ENCODE data around the gene PARVA.

The PARVA gene

DNA sequence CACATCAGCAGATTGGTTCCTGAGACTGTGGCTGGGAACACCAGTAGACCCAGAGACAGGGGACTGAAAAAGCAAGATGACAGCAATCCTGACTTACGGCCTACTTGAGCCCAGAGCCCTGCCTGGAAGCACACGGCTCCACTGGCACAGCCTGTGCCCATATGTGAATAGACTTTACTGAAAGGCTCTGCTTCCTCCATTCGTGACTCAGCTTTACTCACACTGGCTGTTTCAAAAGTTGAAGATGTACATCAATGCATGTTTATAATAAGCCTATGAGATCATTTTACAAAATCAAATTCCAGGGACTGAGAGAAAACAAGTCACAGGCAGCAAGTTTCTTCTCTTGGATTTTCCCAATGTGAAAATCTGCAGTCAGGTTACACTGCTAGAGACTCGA, 162.2 kb downstream of the PARVA start:
- H3K4me3 ChIP-seq (ENCODE audit: low read depth, low read length): no peak overlapping the region
- TF ChIP-seq, protein P1, sequence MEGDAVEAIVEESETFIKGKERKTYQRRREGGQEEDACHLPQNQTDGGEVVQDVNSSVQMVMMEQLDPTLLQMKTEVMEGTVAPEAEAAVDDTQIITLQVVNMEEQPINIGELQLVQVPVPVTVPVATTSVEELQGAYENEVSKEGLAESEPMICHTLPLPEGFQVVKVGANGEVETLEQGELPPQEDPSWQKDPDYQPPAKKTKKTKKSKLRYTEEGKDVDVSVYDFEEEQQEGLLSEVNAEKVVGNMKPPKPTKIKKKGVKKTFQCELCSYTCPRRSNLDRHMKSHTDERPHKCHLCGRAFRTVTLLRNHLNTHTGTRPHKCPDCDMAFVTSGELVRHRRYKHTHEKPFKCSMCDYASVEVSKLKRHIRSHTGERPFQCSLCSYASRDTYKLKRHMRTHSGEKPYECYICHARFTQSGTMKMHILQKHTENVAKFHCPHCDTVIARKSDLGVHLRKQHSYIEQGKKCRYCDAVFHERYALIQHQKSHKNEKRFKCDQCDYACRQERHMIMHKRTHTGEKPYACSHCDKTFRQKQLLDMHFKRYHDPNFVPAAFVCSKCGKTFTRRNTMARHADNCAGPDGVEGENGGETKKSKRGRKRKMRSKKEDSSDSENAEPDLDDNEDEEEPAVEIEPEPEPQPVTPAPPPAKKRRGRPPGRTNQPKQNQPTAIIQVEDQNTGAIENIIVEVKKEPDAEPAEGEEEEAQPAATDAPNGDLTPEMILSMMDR (IDR thresholded peaks at IDR 0.05; ENCODE audit: low read depth, low read length, missing control alignments): no peak
- DNase-seq (ENCODE audit: low read depth): no peak

DNA sequence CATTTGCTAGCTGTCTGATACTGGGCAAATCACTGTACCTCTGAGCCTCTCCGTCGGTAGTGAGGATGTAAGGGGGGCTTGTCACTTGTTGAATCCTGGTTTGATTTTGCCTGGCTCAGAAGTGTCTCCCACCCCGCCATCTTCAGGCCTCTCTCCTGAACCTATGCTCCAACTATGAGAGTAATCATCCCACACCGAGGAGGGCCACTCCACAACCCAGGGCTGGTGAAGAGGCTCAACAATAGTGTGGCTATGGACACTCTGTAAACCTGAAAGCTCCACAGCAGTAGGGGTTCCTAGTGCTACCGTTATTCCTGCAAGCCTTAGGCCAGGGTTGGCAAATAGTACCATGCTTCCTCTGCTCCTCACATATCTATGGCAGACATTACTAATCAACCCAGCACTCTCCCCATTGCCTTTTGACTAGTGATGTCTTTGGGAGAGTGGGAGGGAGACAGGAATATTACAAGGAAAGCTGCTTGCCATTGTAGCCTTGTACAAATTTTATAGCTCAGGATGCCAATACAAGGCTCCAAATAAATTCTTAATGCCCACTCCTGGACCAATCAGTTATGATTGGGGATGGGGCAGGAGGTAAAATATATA, 162.8 kb downstream of the PARVA start:
- no peak for DNase-seq (ENCODE audit: low read depth)
- H3K4me3 ChIP-seq (ENCODE audit: low read depth, low read length): no peak overlapping the region
- TF ChIP-seq, protein P1 (IDR thresholded peaks at IDR 0.05; ENCODE audit: low read depth, low read length, missing control alignments): no peak

DNA sequence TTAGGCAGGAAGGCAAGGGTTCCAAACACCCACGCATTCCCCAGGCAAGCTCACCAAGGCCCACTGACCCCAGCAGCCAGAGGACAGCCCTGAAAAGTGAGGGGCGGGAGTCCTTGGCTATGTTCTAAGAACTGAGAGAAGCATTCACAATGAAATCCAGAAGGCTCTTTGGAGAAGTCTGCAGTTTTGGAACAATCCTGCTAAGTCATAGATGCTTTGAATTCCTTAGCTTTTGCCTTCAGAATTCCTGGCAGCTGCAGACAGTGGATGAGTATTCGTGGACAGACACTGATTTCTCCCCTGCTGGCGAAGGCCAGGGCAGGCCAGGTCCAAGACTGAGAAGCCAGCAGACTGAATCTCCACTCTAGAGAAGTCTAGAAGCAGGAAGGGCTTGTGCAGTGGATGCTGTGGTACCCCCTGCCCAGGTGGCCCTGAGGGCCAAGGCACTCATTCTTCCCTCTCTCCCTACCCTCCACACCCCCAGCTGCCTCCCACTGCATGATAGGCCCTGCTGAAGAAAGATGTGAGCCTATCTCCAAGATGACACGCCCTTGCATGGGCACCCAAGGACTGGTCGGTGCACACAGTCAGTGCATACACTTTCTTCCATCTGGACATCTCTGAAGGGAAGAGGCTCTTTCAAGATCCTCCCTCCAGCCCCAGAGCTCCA, 163.7 kb downstream of the PARVA start:
- TF ChIP-seq, protein P1 (IDR thresholded peaks at IDR 0.05; ENCODE audit: low read depth, low read length, missing control alignments): no peak
- DNase-seq (ENCODE audit: low read depth): no peak
- H3K4me3 ChIP-seq (ENCODE audit: low read depth, low read length): no peak overlapping the region

DNA sequence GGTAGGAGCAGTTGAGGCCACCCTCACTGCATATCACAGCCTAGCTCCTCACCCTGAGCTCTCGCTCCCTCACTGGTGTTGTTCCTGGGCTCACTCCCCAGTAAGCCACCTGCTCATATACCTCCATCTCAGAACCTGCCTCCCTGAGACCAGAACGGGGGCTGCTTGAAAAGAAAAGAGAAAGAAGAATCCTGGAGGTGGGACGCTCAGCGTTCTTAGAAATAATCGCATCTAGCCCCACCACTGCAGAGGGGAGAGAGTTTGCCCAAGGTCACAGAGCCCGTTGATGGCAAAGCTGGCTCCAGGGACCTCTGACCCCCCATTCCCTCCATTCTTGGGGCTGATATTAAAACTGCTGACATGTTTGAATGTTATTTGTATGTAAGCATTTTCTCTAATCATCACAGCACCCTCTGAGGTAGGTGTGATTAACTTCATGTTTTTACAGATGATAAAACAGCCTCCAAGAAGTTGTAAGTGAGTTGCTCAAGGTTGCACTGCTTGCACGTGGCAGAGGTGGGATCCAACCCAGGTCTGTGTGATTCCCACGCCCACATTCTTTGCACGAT, 164.3 kb downstream of the PARVA start:
- no peak overlapping the region for H3K4me3 ChIP-seq (ENCODE audit: low read depth, low read length)
- TF ChIP-seq, protein P1 (IDR thresholded peaks at IDR 0.05; ENCODE audit: low read depth, low read length, missing control alignments): no peak
- DNase-seq (ENCODE audit: low read depth): no peak

DNA sequence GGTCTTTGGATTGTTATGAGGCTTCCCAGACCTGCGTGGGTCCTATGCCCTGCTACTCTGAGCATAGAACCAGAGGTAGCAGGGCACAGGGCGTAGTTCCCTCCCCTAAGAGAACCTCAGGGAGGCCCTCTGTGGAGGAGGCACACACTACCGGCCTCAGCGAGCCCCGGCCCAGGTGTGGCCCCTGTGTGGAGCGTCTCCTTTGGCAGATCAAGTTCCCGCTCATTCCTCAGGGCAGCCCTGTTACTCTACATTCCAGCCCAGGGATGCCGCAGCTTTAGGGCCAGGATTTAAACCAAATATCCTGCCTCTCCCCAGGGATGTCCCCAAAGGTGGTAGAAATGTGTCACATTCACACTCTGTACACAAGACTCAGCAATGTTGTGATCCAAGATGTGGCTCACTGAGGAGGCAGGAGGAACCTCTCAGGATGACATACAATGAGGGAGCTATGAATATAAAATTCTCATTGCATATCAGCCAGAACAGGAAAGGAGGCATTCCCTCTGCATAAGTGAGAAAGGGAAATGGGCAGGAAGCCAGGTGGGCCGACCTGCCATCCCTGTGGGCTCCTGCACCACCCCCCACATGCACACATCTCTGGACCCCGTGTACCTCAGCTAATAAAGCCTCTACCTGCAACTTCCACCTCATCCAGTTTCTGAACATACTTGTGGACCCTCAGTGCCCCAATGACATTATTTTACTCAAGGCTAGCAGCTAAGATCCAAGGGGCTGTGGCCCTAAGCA, 165.0 kb downstream of the PARVA start:
- no peak overlapping the region for H3K4me3 ChIP-seq (ENCODE audit: low read depth, low read length)
- TF ChIP-seq, protein P1 (IDR thresholded peaks at IDR 0.05; ENCODE audit: low read depth, low read length, missing control alignments): no peak
- no peak for DNase-seq (ENCODE audit: low read depth)

DNA sequence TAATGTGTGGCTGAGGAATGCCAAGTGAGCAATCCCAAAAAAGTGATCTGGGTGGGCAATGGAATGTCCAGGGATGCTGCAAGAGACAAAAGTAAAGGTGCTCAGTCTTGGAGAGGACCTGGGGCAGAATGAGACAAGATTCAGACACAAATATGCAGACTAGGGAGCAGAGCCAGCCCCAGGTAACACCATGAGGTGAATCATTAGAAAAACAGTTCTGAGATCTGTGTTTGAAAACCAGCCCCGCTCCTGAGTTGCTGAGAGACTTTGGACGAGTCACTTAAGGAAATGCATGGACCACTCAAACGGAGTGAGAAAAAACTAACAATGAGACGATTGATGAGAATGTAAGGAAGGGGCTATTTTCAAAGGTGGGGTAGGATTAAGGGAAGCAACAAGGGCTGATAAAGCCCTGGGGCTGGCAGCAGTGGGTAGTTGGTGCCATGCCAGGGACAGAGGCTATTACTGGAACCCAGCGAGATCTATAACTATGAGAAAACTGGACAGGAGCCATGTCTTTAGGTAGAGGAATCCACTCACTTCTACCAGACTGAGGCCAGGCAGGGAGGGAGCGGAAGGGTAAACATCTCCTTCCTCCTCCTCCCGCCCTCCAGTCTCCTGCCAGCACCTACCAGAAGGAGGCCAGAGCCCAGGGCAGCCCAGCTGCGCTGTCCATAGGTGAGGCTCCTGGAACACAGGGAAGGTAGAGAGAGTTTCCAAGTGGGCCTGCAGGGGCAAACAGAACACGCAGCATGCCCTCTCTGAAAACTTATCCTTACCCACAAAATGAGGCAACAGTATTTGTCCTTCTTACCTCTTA, 166.4 kb downstream of the PARVA start:
- TF ChIP-seq, protein P1 (IDR thresholded peaks at IDR 0.05; ENCODE audit: low read depth, low read length, missing control alignments): no peak
- no peak for DNase-seq (ENCODE audit: low read depth)
- no peak overlapping the region for H3K4me3 ChIP-seq (ENCODE audit: low read depth, low read length)
